SH-SY5Y (cell line): Measurements from ENCODE around the gene SNAI1.

Experiments used
- GATA2 ChIP-seq: IDR thresholded peaks from 2 replicates; pipeline ENCODE4 v1.6.1; 2011; ENCODE audit warnings: mild to moderate bottlenecking, low read depth, low read length
- GATA3 ChIP-seq: IDR thresholded peaks from 2 replicates; pipeline ENCODE4 v1.6.1; 2011; ENCODE audit warnings: low read depth, mild to moderate bottlenecking, low read length, moderate library complexity

The SNAI1 gene

DNA sequence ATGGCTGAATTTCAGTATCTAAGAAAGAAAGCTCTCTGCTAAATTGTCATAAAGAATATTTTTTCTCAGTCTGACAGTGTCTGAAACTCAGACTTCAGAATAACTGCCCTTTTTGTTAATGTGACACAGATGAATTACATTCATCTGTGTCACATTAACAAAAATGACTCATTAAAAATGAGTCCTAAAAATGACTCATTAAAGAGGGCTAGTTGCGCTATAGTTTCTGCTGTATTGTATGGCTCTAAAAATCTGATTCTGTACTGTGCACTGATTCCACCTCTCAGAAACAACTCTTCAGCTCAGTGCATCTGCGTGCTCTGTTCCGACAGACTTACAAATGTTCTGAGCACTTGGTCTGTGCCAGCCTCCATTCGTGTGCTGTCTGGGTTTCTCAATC, 31.6 kb upstream of the SNAI1 start:
- TF ChIP-seq GATA2 = no peak
- no peak for TF ChIP-seq GATA3

DNA sequence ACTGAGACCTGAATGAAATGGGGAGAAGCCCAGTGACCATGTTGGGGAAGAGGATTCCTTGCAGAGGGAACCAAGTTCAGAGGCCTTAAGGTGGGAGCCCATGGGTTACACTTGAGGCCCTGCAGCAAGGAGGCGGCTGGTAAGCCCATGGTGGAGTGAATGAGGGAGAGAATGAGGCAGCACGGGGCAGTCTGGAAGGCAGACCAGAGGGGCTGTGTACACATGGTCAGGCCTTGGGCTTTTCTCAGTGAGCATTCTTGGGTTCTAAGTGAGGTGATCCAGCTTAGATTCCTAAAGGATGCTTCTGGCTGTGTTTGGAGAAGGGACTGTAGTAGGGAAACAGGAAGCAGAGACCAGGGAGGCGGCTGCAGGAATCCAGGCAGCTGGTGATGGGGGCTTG, 27.6 kb upstream of the SNAI1 start:
- TF ChIP-seq GATA2 (no peak), GATA3 (no peak)

DNA sequence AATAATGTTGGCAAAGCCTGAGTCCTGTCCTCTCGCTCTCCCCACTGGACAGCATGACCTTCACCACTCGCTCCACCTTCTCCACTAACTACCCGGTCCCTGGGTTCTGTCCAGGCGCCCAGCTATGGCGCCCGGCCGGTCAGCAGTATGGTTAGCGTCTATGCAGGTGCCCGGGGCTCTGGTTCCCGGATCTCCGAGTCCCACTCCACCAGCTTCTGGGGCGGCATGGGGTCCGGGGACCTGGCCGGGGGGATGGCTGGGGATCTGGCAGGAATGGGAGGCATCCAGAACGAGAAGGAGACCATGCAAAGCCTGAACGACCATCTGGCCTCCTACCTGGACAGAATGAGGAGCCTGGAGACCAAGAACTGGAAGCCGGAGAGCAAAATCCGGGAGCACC, 26.1 kb upstream of the SNAI1 start:
- TF ChIP-seq GATA3 (no peak), GATA2 (no peak)

DNA sequence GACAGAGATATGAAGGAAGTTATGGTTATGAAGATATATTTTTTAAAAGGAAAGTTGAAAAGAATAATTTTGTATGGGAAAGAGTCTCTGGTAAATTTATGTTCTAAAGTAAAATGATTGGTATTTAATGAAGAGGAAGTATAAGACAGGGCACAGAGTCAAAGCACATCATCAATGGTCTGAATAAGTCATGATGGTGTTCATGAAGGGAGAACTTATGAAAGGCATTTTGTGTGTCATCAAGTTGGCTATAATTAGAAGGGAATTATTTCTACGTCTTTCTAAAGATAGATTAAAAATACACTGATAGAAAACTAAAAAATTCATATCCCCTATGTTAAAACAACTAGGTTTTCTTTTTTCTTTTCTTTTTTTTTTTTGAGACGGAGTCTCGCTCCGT, 21.4 kb upstream of the SNAI1 start:
- TF ChIP-seq GATA2 (no peak), GATA3 (no peak)

DNA sequence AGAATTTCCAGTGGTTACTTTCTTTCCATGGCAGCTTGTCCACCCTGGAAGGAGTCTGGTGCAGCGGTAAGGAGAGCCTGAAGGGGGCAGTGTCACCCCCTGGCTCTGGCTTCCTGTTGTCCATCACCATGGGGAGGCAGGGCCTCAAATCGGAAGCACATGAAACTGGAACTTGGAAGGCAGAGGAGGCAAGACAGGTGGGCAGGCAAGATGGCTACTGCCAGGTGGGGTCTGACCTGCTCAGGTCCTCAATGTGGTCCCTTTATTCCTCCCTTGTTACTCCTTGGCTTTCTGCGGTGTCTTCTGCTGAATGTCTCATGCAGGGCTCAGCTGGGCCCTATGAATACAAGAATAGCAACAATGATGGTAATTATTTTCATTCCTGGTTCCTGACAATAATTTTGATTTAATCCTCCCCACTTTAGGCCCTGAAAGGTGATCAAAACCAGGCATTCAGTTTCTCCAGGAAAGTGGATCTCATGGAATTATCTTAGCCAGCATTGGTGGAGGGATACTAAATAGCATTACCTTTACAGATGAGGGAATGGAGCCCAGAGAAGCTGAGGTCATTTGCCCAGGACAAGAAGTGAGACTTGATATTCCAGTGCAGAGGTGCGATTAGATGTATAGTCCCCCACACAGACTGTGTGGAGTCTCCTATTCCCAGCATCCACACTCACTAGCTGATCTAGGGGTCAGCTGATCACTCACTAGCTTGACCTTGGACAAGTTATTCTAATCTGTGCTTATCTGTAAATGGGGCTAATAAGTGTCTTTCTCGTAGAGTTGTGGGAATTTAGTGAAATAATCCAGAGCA, 17.6 kb upstream of the SNAI1 start:
- TF ChIP-seq GATA2 (no peak), GATA3 (no peak)

DNA sequence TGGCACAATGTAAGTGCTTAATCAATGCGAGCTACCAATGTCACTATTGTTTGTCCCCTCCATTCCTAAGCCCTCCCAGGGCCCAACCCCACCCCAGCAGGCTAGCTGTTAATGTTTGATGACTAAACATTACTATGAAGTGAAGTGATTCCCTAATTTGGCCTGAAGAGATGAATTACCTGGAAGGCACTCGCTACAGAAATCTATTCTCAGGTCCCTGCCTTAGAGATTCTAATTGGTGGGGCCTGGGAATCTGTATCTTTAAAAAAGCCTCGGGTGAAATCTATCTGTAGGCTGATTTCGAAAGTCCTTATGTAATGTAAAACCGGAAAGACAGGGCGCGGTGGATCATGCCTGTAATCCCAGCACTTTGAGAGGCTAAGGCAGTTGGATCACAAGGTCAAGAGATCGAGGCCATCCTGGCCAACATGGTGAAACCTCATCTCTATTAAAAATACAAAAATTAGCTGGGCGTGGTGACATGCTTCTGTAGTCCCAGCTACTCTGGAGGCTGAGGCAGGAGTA, 16.9 kb upstream of the SNAI1 start:
- TF ChIP-seq GATA2 (no peak), GATA3 (no peak)

DNA sequence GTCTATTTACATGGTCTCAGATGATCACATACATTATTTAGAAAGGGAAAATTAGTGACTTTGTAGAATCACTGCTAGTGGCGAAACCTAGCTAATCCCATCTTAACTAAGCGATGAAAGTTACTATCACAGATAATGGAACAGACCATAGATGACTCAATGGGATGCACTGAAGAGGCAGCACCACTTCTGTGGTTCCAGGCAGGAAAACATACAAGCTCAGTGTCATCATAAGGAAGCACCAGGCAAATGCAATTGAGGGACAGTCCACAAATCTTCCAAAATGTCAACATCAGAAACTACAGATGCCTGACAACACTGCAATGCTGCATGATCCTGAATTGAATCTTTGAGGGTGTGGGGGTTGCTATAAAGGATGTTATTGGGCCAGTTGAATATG, 15.9 kb upstream of the SNAI1 start:
- no peak for TF ChIP-seq GATA2
- TF ChIP-seq GATA3 = no peak

DNA sequence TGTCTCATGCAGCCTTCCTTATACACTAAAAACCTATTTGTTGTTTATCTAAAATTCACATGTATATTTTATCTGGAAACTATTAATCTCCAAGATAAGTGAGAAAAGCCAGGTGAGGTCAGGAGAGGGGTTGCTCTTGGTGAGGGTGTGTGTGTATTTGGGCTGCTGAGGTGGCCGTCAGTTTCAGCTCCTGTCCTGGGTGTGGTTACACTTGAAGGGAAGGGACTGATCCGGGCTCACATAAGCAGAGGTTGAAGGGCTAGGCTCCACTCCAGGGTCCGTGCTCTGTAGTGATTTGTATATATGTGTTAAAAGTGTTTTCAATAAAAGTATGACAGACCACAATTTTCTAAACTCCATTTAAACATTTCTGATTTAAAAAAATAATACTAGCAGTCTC, 13.5 kb upstream of the SNAI1 start:
- TF ChIP-seq GATA3 = no peak
- TF ChIP-seq GATA2 = no peak

DNA sequence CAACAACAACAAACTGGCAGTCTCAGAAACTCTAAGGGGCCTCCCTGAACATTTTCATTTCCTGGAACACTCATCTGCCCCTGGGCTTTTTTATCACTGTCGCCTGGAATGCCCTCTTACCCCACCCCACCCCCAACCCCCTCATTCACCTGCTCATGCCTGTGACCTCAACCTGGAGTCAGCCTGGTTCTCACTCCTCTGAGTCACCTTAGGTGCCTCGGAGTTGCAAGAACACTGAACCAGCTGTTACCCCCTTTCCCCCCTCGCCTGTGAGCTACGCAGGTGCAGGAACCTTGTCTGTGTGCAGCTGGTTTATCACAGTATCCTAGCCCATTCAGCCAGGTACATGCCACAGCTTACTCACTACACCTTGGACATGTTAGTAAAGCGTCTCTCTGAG, 12.8 kb upstream of the SNAI1 start:
- no peak for TF ChIP-seq GATA2
- TF ChIP-seq GATA3 = no peak

DNA sequence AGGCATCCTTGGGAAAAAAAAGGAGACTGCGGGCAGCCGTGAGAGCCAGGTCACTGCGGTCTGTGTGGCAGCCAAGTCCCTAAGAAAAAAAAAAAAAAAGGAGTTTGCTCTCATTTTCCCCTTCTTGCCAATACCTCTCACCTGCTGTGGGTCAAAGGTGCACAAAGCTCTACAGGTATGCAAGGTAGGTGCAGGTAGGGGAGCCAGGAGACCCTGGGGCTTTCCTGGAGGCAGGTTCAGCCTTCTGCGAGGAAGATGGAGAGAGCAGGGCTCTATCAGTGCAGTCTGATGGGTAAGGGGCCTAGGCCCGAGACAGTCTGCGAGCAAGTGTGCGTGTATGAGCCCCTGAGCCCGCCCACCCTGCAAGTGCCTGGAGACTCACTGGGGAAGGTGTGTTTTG, 12.3 kb upstream of the SNAI1 start:
- TF ChIP-seq GATA2 = no peak
- no peak for TF ChIP-seq GATA3

DNA sequence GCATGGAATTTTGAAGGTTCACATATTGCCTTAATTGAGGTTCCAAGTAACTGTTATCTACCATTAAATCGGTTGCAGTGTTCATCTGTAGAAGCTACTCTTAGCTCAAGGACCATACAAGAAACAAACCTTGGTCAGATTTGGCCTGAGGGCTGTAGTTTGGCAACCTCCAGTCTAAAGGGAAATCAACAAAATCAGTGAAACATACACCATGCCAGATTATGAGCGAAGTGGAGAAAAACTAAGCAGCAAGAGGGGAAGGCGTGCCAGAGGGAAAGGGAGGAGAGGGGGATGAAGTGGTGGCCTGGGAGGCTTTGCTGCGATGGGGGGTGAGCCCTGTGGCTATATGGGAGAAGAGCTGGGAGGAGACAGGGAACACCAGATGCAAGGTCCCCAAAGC, 8.8 kb upstream of the SNAI1 start:
- no peak for TF ChIP-seq GATA3
- no peak for TF ChIP-seq GATA2

DNA sequence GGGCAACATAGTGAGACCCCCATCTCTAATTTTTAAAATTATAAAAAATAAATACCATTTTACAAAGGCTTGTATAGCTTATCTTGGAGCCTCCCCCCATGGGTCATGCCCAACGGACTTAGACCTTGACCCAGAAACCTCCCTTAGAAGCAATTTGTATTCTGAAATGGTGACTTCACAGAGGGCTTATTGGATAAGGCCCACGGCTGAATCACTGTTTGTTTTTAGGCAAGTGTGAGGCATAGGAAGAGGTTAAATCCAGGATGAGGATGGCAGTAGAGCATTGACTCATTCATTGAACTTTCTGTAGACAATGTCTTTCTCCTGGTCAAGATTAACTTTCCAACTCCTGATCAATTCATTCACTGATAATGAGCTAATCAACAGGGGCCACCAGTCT, 6.2 kb upstream of the SNAI1 start:
- TF ChIP-seq GATA3 (no peak), GATA2 (no peak)

DNA sequence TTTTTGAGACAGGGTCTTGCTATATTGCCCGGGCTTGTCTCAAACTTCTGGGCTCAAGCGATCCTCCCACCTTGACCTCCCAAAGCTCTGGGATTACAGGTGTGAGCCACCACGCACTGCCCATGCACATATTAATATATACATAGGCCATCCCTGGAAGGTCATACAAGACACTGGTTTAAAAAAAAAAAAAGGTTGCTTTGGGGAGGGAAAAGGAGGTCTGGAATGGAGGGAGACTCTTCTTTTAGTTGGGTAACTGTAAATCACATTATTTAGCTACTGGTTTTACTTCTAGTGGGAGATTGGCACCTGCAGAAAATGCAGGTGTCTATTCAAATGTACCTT, 4.1 kb upstream of the SNAI1 start:
- no peak for TF ChIP-seq GATA3
- TF ChIP-seq GATA2 = no peak

DNA sequence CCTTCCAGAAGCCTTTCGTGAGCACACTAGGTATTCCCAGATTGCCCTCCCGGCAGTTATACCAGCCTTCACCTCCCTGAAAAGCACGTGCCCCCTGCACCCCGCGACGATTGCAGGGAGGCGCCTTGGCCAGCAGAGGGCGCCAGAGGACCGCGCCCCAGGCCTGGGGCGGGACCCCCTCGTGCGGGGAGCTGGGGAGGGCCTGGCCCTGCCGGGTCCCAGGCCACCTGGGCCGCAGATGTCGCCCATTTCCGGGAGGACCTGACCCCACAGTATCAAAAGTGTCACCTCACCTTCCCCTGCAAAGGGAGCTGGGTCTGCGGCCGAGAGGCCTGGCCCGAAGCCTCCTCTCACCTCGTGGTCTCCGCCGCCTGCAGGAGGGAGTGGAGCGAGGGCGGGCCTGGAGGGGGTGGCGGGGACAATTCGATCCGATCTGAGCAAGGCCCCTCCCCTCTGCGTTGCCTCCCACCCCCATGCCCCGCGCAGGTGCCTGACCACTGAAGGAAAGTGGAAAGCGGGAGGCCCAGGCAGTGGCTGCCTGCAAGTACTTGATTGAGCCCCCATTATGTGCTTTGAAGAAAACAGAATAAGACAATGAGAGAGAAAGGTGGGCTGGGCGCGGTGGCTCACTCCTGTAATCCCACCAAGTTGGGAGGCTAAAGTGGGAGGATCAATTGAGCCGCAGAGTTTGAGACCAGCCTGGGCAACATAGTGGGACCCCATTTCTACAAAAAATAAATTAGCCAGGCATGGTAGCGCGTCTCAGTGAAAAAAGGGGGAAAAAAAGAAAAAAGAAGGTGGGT, 3.5 kb upstream of the SNAI1 start:
- TF ChIP-seq GATA3 = no peak
- no peak for TF ChIP-seq GATA2
